Hepatocyte (in vitro differentiated cells): ENCODE data around the gene PCDHB10.
"Not testable (repeated sequence)": the region's sequence is repeated elsewhere in the genome, so short reads cannot be mapped to it uniquely, and the experiment has no call there.

Source experiments
- CTCF ChIP-seq: fragments of 200-600 bp; sonication (generic); IDR thresholded peaks from 2 replicates; pipeline ENCODE4 v1.5.1; 2016; ENCODE audit warnings: antibody characterized with exemption, mild to moderate bottlenecking; ENCODE audit not compliant: poor library complexity
- EZH2 ChIP-seq: fragments of 200-600 bp; sonication (generic); IDR thresholded peaks from 2 replicates; pipeline ENCODE4 v1.6.1; 2016; ENCODE audit warnings: antibody characterized with exemption, mild to moderate bottlenecking, borderline replicate concordance
- EZH2phosphoT487 ChIP-seq: fragments of 200-600 bp; sonication (generic); IDR thresholded peaks from one replicate; pipeline ENCODE4 v1.6.1; 2018; ENCODE audit warnings: antibody characterized with exemption, mild to moderate bottlenecking, low read depth, moderate library complexity; ENCODE audit not compliant: unreplicated experiment, severe bottlenecking

GRCh38 chr5:141224844-141225243, 32.7 kb downstream of the PCDHB10 start:
- not testable (repeated sequence) for TF ChIP-seq CTCF, EZH2phosphoT487, EZH2
